Measurements from ENCODE around the gene COMMD2. TPM values are rescaled to one million over a fixed set of nuclear protein-coding genes. Genes with fewer than 3 reads are reported as not detected.

Gene COMMD2
- total and polyA plus RNA-seq, 2 donors (not counting 1 experiment from before 2014, with no cell fraction given): 28.6 to 50.7 TPM

GRCh38 chr3:149717391-149718056 lies 34.8 kb downstream of the COMMD2 start:
- Histone ChIP-seq H3K4me1 (ENCODE audit: control insufficient read depth, extremely low read depth, insufficient read depth, low read length) (no peaks in the 10 kb centered on the region), H3K4me2 (ENCODE audit: extremely low read depth, insufficient read depth, low read length) (no peak overlapping the region), H3K9ac (ENCODE audit: insufficient read depth, low read length) (no peak overlapping the region), H3K9me3 (ENCODE audit: control insufficient read depth, insufficient read depth, low read depth, low read length) (no peaks in the 10 kb centered on the region), H2AFZ (ENCODE audit: low read length) (peak overlapping the region; percentile 67), H3K36me3 (ENCODE audit: control insufficient read depth, insufficient read depth, low read length) (no peaks in the 10 kb centered on the region), H3K27ac (ENCODE audit: insufficient read depth, low read length) (no peak overlapping the region), H4K20me1 (ENCODE audit: control insufficient read depth, extremely low read depth, insufficient read depth, low read length) (no peaks in the 10 kb centered on the region), H3K27me3 (ENCODE audit: control insufficient read depth, insufficient read depth, low read length) (no peaks in the 10 kb centered on the region), H3K4me3 (replicated peaks in 1 of 4; ENCODE audit: control extremely low read depth in 1 of 4, insufficient read depth in 1 of 4, low read depth in 3 of 4, low read length in 4 of 4) (no peak overlapping the region), H3K79me2 (ENCODE audit: control insufficient read depth, insufficient read depth, low read length) (no peaks in the 10 kb centered on the region)
- peak; percentile 67 to 89 for DNase-seq (ENCODE audit: low read depth in 2 of 2)
- no peak for TF ChIP-seq EZH2 (IDR thresholded peaks at IDR 0.05; ENCODE audit: low read length, missing control alignments)
- peak; percentile 71 to 77 for TF ChIP-seq CTCF (conservative IDR thresholded peaks at IDR 0.05 in 1 of 2, IDR thresholded peaks at IDR 0.05 in 1 of 2; ENCODE audit: low read depth in 1 of 2, low read length in 2 of 2)

GRCh38 chr3:149716984-149717383 lies 35.3 kb downstream of the COMMD2 start:
- Histone ChIP-seq H4K20me1 (ENCODE audit: control insufficient read depth, extremely low read depth, insufficient read depth, low read length) (no peaks in the 10 kb centered on the region), H3K27ac (ENCODE audit: insufficient read depth, low read length) (no peak overlapping the region), H3K79me2 (ENCODE audit: control insufficient read depth, insufficient read depth, low read length) (no peaks in the 10 kb centered on the region), H3K36me3 (ENCODE audit: control insufficient read depth, insufficient read depth, low read length) (no peaks in the 10 kb centered on the region), H3K9me3 (ENCODE audit: control insufficient read depth, insufficient read depth, low read depth, low read length) (no peaks in the 10 kb centered on the region), H3K27me3 (ENCODE audit: control insufficient read depth, insufficient read depth, low read length) (no peaks in the 10 kb centered on the region), H3K4me1 (ENCODE audit: control insufficient read depth, extremely low read depth, insufficient read depth, low read length) (no peaks in the 10 kb centered on the region), H3K4me2 (ENCODE audit: extremely low read depth, insufficient read depth, low read length) (no peak overlapping the region), H2AFZ (ENCODE audit: low read length) (peak overlapping the region; percentile 67), H3K4me3 (replicated peaks in 1 of 4; ENCODE audit: control extremely low read depth in 1 of 4, insufficient read depth in 1 of 4, low read depth in 3 of 4, low read length in 4 of 4) (no peak overlapping the region), H3K9ac (ENCODE audit: insufficient read depth, low read length) (no peak overlapping the region)
- no peak for DNase-seq (ENCODE audit: low read depth in 2 of 2)
- TF ChIP-seq EZH2 (IDR thresholded peaks at IDR 0.05; ENCODE audit: low read length, missing control alignments) (no peak), CTCF (conservative IDR thresholded peaks at IDR 0.05 in 1 of 2, IDR thresholded peaks at IDR 0.05 in 1 of 2; ENCODE audit: low read depth in 1 of 2, low read length in 2 of 2) (no peak)

GRCh38 chr3:149715247-149715646 lies 37.0 kb downstream of the COMMD2 start:
- H3K27ac ChIP-seq (ENCODE audit: insufficient read depth, low read length): no peak overlapping the region
- H3K27me3 ChIP-seq (ENCODE audit: control insufficient read depth, insufficient read depth, low read length): no peaks in the 10 kb centered on the region
- no peak overlapping the region for H3K9ac ChIP-seq (ENCODE audit: insufficient read depth, low read length)
- H4K20me1 ChIP-seq (ENCODE audit: control insufficient read depth, extremely low read depth, insufficient read depth, low read length): no peaks in the 10 kb centered on the region
- no peaks in the 10 kb centered on the region for H3K79me2 ChIP-seq (ENCODE audit: control insufficient read depth, insufficient read depth, low read length)
- no peaks in the 10 kb centered on the region for H3K4me1 ChIP-seq (ENCODE audit: control insufficient read depth, extremely low read depth, insufficient read depth, low read length)
- TF ChIP-seq CTCF (conservative IDR thresholded peaks at IDR 0.05 in 1 of 2, IDR thresholded peaks at IDR 0.05 in 1 of 2; ENCODE audit: low read depth in 1 of 2, low read length in 2 of 2) (no peak), EZH2 (IDR thresholded peaks at IDR 0.05; ENCODE audit: low read length, missing control alignments) (no peak)
- H3K4me2 ChIP-seq (ENCODE audit: extremely low read depth, insufficient read depth, low read length): no peak overlapping the region
- no peak overlapping the region for H2AFZ ChIP-seq (ENCODE audit: low read length)
- H3K36me3 ChIP-seq (ENCODE audit: control insufficient read depth, insufficient read depth, low read length): no peaks in the 10 kb centered on the region
- H3K4me3 ChIP-seq (replicated peaks in 1 of 4; ENCODE audit: control extremely low read depth in 1 of 4, insufficient read depth in 1 of 4, low read depth in 3 of 4, low read length in 4 of 4): no peak overlapping the region
- no peaks in the 10 kb centered on the region for H3K9me3 ChIP-seq (ENCODE audit: control insufficient read depth, insufficient read depth, low read depth, low read length)
- no peak for DNase-seq (ENCODE audit: low read depth in 2 of 2)
